K562 (cell line): ENCODE measurements around the gene AHI1. TPM values are rescaled to one million over a fixed set of nuclear protein-coding genes. Genes with fewer than 3 reads are reported as not detected.

Experiments
- BRD4 ChIP-seq: fragments of 200-600 bp; sonication (generic); IDR thresholded peaks from 2 replicates; pipeline ENCODE4 v1.6.1; 2017; ENCODE audit warnings: inconsistent platforms
- CHAMP1 ChIP-seq: fragments of 450-650 bp; IDR thresholded peaks from 2 replicates; pipeline ENCODE4 v1.6.1; 2016; ENCODE audit warnings: mild to moderate bottlenecking
- DDX20 ChIP-seq: fragments of 450-650 bp; IDR thresholded peaks from 2 replicates; pipeline ENCODE4 v1.6.1; 2016; ENCODE audit warnings: missing genetic modification characterization, low read depth, mild to moderate bottlenecking, missing compliant biosample characterization, moderate library complexity
- ERF ChIP-seq: fragments of 450-650 bp; formaldehyde crosslinking; IDR thresholded peaks from 2 replicates; pipeline ENCODE4 v1.4.0; 2020; ENCODE audit warnings: mild to moderate bottlenecking, mixed read lengths
- EWSR1 ChIP-seq: fragments of 450-650 bp; IDR thresholded peaks from 2 replicates; pipeline ENCODE4 v1.6.1; 2018; ENCODE audit warnings: borderline replicate concordance, mild to moderate bottlenecking, low read depth, moderate library complexity; ENCODE audit not compliant: partially characterized antibody
- FOXP1 ChIP-seq: sonication (generic); formaldehyde crosslinking; IDR thresholded peaks from 2 replicates; pipeline ENCODE4 v1.8.0; 2022; ENCODE audit warnings: mild to moderate bottlenecking, missing genetic modification reagents
- MITF ChIP-seq: IDR thresholded peaks from 2 replicates; pipeline ENCODE4 v1.6.1; 2014; ENCODE audit warnings: antibody characterized with exemption
- MXD1 ChIP-seq: fragments of 250-450 bp; sonication (Bioruptor Pico); IDR thresholded peaks from 2 replicates; pipeline ENCODE4 v1.8.0; 2021; ENCODE audit warnings: borderline replicate concordance, mild to moderate bottlenecking, moderate library complexity; ENCODE audit not compliant: poor library complexity, severe bottlenecking
- MXI1 ChIP-seq: IDR thresholded peaks from 2 replicates; pipeline ENCODE4 v1.6.1; 2011; ENCODE audit warnings: low read depth, mild to moderate bottlenecking, improper control_type of control experiment, low read length
- MYNN ChIP-seq, 2 experiments: sonication (generic); formaldehyde crosslinking in 1 of 2; IDR thresholded peaks; 2 replicates each; pipeline versions ENCODE4 v1.5.0 to v1.6.1; 2016 to 2020; ENCODE audit warnings: antibody characterized with exemption in 1 of 2, missing genetic modification reagents in 1 of 2
- NBN ChIP-seq: fragments of 450-650 bp; IDR thresholded peaks from 2 replicates; pipeline ENCODE4 v1.6.1; 2016; ENCODE audit warnings: low read depth, mild to moderate bottlenecking
- NR2C2 ChIP-seq, 2 experiments: fragments of 200-800 bp in 1 of 2; sonication (Bioruptor generic) in 1 of 2; sonication (generic) in 1 of 2; formaldehyde crosslinking in 1 of 2; IDR thresholded peaks; 2 replicates each; pipeline versions ENCODE4 v1.6.1 to v1.8.0; 2016 to 2022; ENCODE audit warnings: mild to moderate bottlenecking in 1 of 2, missing compliant biosample characterization in 1 of 2, missing genetic modification characterization in 1 of 2, missing genetic modification reagents in 1 of 2
- NR4A1 ChIP-seq, 2 experiments: fragments of 250-450 bp in 1 of 2; fragments of 450-650 bp in 1 of 2; sonication (Bioruptor Pico) in 1 of 2; IDR thresholded peaks; 2 replicates each; pipeline versions ENCODE4 v1.4.0 to v1.6.1; 2016 to 2020; ENCODE audit warnings: mild to moderate bottlenecking in 2 of 2, missing compliant biosample characterization in 1 of 2, missing genetic modification characterization in 1 of 2, moderate library complexity in 1 of 2
- RBM14 ChIP-seq: fragments of 200-400 bp; formaldehyde crosslinking; IDR thresholded peaks from 2 replicates; pipeline ENCODE4 v1.6.1; 2018; ENCODE audit warnings: low read depth, mild to moderate bottlenecking, low read length, moderate library complexity, borderline replicate concordance; ENCODE audit not compliant: insufficient read depth
- TFAM ChIP-seq: fragments of 250-450 bp; sonication (Bioruptor Pico); conservative IDR thresholded peaks from 2 replicates; pipeline ENCODE4 v1.5.0; 2021; ENCODE audit warnings: mild to moderate bottlenecking, moderate library complexity
- ZNF3 ChIP-seq: fragments of 250-450 bp; sonication (Bioruptor Pico); IDR thresholded peaks from 2 replicates; pipeline ENCODE4 v1.5.0; 2021; ENCODE audit warnings: mild to moderate bottlenecking, moderate library complexity
- ZNF408 ChIP-seq: fragments of 250-450 bp; sonication (Bioruptor Pico); IDR thresholded peaks from 2 replicates; pipeline ENCODE4 v1.4.0; 2020; ENCODE audit warnings: low read depth, mild to moderate bottlenecking, moderate library complexity
- ZNF41 ChIP-seq: fragments of 250-450 bp; sonication (Bioruptor Pico); conservative IDR thresholded peaks from 2 replicates; pipeline ENCODE4 v1.4.0; 2020; ENCODE audit warnings: mild to moderate bottlenecking
- ZNF583 ChIP-seq: fragments of 250-450 bp; sonication (Bioruptor Pico); IDR thresholded peaks from 2 replicates; pipeline ENCODE4 v1.4.0; 2020
- ZNF830 ChIP-seq: fragments of 250-450 bp; sonication (Bioruptor Pico); IDR thresholded peaks from 2 replicates; pipeline ENCODE4 v1.5.0; 2021; ENCODE audit warnings: mild to moderate bottlenecking
- polyA plus RNA-seq, 8 experiments: library from polyadenylated mRNA; depleted of rRNA in 4 of 8; stranded (reverse) in 5 of 8; unstranded in 3 of 8; fragments of >200 nt; fragmentation: Nextera tagmentation in 2 of 8; fragmentation: Illumina TruSeq in 1 of 8; extraction: Ambion mirVana in 2 of 8; extraction: Trizol in 1 of 8; gene quantifications; 2 replicates each; pipeline versions ENCODE4 v1.2.1 to v1.2.3, GENCODE V29; 2011 to 2014; ENCODE audit warnings: inconsistent platforms in 1 of 8, missing spikeins in 1 of 8
- total RNA-seq, 7 experiments: library from RNA; depleted of rRNA in 6 of 7; stranded (reverse); fragments of >200 nt in 6 of 7; fragmentation: Illumina TruSeq in 2 of 7; extraction: Trizol in 2 of 7; gene quantifications; 2 replicates each; pipeline versions ENCODE4 v1.2.1 to v1.2.3, GENCODE V29; 2011 to 2021; ENCODE audit warnings: low replicate concordance in 1 of 7

The AHI1 gene
- total and polyA plus RNA-seq, 9 of the 15 experiments (the other 6 are each of a cell fraction or from before 2014, with no cell fraction given) = 24.7 to 54.9 (median 32.2) TPM

GRCh38 chr6:135497412-135498184, at the start of gene AHI1 (continued):
- TF ChIP-seq NR2C2 (CRISPR knock-in tag; IDR thresholded peaks at IDR 0.05) (peak; percentile 89), NR2C2 (tag; IDR thresholded peaks at IDR 0.05) (peak; percentile 87), EWSR1 (no peak), NBN (peak; percentile 76), MYNN (IDR thresholded peaks at IDR 0.05) (0 out of 2 replicates have a peak, but pooled peaks have one; percentile 11), MYNN (CRISPR knock-in tag; IDR thresholded peaks at IDR 0.05) (no peak), ZNF408 (CRISPR knock-in tag) (no peak), MXD1 (CRISPR knock-in tag) (no peak), CHAMP1 (0 out of 2 replicates have a peak, but pooled peaks have one; percentile 19), RBM14 (no peak), NR4A1 (CRISPR knock-in tag; IDR thresholded peaks at IDR 0.05) (0 out of 2 replicates have a peak, but pooled peaks have one; percentile 48), NR4A1 (tag; IDR thresholded peaks at IDR 0.05) (peak; percentile 68; the same call in 1 of the 2 replicates), ERF (CRISPR knock-in tag) (peak; percentile 81; the same call in 1 of the 2 replicates), FOXP1 (peak; percentile 99), ZNF830 (CRISPR knock-in tag) (peak; percentile 77; the same call in 1 of the 2 replicates), BRD4 (peak; percentile 63; the same call in 1 of the 2 replicates), MXI1 (peak; percentile 97), ZNF3 (CRISPR knock-in tag) (no peak), DDX20 (tag) (no peak), TFAM (CRISPR knock-in tag) (no peak), ZNF41 (CRISPR knock-in tag) (no peak), ZNF583 (CRISPR knock-in tag) (no peak), MITF (peak; percentile 55)
